HG03045 (cell line): ENCODE results near the gene FAM161A.

Source experiments
- ATAC-seq: cut with Tn5 transposase; IDR thresholded peaks from one replicate; pipeline ENCODE4 v1.9.1; 2021; ENCODE audit warnings: mild to moderate bottlenecking, moderate library complexity; ENCODE audit not compliant: unreplicated experiment

FAM161A gene

DNA sequence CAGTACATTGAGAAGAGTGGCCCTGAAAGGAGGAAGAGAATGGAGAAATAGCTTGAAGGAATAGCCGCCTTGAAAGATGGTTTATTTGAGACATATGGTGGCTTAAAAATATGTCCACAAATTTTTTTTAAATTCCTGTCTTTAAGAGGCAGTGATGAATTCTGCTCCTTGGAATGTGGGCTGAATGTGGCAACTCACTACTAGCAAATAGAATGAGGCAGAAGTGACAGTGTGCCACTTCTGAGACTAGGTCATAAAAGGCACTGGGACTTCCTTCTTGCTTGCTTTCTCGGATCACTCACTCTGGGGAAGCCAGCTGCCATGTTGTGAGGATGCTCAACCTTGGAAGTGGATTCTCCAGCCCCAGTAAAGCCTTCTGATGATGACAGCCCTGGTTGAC is 67.0 kb downstream of the FAM161A start:
- no peak for ATAC-seq

DNA sequence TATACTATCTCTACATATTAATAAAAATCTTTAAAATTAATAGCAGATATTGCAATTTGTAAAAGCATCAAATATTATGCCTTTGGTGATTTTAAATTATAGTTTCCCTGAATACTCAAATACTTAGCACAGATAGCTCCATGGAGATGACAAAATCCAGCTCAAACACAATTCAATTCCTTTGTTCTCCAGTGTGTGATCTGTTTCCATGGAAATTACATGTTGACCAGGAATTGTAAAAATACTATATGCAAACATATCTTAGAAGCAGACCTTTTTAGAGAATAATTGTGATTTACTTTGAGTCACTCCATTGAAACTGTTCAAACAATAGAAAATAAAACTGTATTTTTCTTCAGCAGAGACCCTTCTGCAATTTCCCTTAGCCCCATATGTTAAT is 68.3 kb downstream of the FAM161A start:
- no peak for ATAC-seq

DNA sequence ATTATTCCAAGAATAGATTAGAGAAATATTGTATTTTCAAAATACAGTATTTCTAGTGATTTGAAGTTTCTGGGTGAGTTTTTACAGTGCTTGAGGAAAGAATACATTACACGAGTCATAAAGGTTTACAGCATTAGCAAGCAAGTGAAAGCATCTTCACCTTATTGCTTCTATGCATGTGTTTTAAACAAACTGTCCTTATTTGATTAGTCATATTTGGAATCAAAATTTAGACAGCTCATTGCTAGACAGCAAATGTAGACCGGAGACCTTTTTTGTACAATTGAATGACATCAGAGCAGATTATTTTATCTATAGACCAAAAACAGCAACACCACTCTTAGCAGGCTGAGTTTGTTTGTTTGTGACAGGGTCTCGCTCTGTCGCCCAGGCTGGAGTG is 69.2 kb downstream of the FAM161A start:
- no peak for ATAC-seq

DNA sequence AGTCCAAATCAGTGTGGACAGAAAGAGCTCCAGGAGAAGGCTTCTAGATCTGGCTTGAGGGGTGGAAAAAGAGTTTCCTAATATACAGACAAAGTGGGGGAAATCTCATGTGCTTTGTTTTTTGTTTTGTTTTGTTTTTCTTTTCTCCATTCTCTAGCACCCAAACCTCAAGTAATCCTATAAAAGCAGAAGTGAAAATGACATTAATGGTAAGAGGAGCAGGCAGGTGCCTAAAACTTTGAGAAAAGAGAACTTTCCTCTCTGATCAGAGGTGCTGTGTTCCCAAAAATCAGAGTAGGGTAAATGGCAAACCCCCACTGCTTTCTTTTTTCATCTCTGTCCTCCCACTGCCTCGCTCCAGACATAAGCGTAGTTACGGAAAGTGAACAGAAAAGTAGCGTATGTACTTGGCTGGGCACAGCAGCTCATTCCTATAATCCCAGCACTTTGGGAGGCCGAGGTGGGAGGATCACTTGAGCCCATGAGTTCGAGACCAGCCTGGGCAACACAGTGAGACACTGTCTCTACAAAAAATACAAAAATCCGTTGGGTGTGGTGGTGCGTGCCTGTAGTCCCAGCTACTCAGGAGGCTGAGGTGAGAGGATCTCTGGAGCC is 77.8 kb downstream of the FAM161A start:
- peak; percentile 60 for ATAC-seq
